GM18508 (cell line): ENCODE data around the gene ASB10.

ENCODE experiments used
- ATAC-seq: cut with Tn5 transposase; IDR thresholded peaks from one replicate; pipeline ENCODE4 v1.9.1; 2021; ENCODE audit warnings: moderate number of reproducible peaks; ENCODE audit not compliant: insufficient read depth, unreplicated experiment

ASB10 gene

GRCh38 chr7:151139071-151139790, 47.8 kb downstream of the ASB10 start:
- ATAC-seq, result no peak

- no peak for ATAC-seq
These were observed 48.7 kb downstream of the ASB10 start for GRCh38 chr7:151138153-151138851.

- no peak for ATAC-seq
These were observed 49.3 kb downstream of the ASB10 start for GRCh38 chr7:151137791-151138152.

DNA sequence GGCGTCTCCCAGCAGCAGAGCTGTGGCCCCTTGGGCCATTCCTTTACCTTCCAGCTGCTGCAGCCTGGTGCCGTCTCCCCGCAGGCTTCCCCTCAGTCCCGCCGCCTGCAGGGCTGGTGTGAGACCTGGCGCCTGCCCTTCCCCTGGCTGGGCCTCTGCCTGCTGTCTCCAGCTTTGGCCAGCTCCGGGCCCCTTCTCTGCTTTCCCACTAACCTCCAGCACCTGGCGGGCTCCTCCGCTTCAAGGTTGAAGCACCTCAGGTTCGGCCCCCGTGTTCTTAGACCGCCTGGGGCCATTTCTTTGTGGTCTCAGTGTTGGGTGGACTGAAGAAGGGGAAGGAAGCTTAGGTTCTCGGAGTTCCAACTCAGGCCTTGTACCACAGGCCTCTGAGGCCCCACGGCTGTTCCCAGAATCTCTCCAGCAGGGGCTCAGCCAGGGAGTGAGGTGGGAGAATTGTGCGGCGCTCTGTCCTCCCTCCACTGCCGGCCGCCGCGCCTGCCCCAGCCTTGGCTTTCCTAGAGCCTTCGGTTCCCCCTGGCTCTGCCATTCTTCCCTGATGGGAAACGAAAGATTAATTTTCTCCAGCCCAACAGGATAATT, 49.9 kb downstream of the ASB10 start:
- ATAC-seq, result no peak

- ATAC-seq, result no peak
These were observed 50.9 kb downstream of the ASB10 start for GRCh38 chr7:151135866-151136843.

DNA sequence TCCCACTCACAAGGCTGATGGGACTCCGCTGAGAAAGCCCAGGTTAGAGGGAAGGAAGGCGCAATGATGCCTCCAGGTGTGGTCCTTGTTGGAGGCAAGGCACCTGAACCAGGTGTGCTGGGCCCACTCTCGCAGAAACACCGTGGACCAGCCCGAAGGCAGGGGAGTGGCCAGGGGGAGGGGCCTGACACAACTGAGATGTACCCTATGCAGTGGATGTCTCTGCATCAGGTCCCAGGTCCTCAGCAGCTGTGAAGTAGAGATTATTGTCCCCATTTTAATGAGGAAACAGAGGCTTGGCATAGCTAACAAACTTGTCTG, 51.6 kb downstream of the ASB10 start:
- ATAC-seq, result no peak

GRCh38 chr7:151134743-151135524, 52.1 kb downstream of the ASB10 start:
- no peak for ATAC-seq

GRCh38 chr7:151133986-151134742, 52.9 kb downstream of the ASB10 start:
- no peak for ATAC-seq

- ATAC-seq, result no peak
These were observed 53.6 kb downstream of the ASB10 start for GRCh38 chr7:151133266-151133985.

- ATAC-seq, result no peak
These were observed 54.4 kb downstream of the ASB10 start for GRCh38 chr7:151132461-151133205.

GRCh38 chr7:151131592-151132293, 55.3 kb downstream of the ASB10 start:
- no peak for ATAC-seq

DNA sequence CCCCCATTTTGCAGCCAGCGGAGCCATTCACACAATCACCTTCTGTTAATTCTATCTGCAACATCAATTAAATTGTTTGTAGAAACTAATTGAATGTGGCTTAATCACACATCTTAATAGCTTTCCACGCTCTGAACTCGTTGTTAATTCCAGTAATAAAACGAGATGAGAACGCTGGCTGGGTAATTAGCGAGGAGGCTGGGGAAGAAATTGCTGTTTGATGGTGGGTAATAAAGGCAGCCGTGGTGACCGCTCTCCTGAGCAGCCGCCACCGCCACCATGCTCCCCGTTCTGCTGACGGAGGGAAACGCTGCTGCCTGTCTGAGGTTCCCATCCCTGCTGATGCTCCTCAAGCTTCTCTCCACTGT, 55.8 kb downstream of the ASB10 start:
- no peak for ATAC-seq

DNA sequence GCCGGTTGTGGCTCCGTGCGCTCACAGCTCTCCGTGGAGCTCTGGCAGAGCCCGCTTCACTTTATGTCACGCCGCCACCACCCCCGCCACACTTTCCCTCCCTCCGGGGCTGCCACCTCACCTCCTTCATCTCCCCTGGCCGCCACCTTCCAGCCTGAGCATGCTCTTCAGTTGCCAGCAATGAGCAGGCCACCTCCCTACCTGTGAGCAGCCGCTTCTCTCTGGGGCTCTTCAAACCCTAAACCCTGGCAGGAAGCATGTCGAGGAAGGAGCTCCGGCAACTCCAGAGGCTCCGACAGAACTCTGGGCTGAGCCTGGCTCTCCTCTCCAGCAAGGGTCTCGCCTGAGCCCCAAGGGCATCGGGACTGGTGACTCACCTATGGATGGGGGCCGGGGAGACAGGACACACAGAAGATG, 56.3 kb downstream of the ASB10 start:
- no peak for ATAC-seq

DNA sequence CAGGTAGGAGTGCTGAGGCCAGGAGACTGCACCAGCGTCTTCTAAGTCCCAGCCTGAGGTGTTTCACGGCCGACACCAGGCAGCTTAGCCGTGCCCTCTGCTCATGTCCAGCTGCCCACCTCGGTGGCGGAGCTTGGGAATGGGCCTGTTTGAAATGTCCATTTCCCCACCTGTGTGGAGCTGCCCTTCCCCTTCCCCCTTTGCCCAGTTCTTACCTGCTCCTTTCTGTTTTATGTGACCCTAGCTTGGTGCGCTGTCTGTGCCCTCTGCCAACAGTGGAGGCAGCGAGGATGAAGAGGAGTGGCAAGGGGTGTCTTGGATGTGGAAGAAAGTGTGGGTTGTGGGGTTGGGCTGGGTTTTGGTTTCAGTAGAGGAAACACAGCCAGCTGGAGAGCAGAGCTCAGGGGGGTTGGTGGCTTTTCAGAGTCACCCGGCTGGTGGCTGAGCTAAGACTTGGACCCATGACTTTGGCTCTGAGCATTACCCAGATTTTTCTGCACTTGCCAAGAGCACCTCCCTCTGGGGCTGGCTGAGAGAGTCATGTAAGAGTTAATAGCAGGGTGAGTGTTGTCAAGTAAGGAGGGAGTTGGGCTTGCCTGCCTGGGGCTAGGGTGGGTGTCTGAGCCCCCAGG, 57.0 kb downstream of the ASB10 start:
- no peak for ATAC-seq

DNA sequence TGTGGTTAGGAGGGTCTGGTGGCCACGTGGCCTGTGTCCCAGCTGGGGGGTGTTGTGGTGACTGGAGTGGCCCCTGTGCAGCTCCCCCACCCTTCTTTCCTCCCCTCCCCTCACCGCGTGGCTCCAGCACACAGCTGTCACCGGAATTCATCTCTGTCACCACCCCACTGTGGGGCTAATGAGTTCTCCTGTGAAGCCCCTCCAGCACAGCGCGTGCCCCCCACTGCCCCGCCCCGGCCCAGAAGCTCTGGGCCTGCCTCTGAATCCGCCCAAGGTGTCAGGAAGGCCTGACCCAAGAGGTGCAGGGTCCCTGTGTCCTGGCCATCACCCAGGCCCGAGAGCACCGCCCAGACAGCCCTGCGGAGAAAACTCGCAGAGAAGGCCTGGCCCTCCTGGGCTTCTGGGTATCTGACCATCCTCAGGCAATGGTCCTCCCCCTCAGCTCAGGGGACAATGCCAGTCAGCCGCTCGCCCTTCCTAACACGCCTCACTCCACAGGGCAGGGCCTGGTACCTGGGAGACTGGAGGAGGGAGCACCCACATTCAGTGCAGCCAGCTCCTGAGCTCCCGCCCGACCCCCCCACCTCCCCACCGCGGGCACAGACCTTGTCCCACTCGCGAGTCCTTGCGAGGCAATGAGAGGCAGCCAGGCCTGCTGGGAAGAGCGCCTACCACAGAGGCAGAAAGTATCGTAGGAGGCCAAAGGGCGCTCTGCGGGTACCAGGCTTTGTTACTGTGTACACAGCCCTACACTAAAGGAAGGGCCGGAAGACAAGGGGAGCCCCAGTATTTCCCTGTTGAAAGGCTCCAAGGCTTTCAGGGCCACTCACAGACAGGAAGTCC, 57.7 kb downstream of the ASB10 start:
- ATAC-seq, result no peak

GRCh38 chr7:151128716-151129115, 58.3 kb downstream of the ASB10 start:
- ATAC-seq, result no peak
